Measurements from ENCODE around the gene SMG9.

The SMG9 gene

GRCh38 chr19:43752287-43752875 lies 2.4 kb downstream of the SMG9 start:
- DNase-seq (ENCODE audit: low spot score) = no peak

GRCh38 chr19:43751466-43752220 lies 3.1 kb downstream of the SMG9 start:
- DNase-seq (ENCODE audit: low spot score) = no peak

- no peak for DNase-seq (ENCODE audit: low spot score)
Observed at GRCh38 chr19:43749898-43750297, 4.9 kb downstream of the SMG9 start.

- no peak for DNase-seq (ENCODE audit: low spot score)
Observed at GRCh38 chr19:43749152-43749551, 5.6 kb downstream of the SMG9 start.

GRCh38 chr19:43748685-43749084 lies 6.1 kb downstream of the SMG9 start:
- no peak for DNase-seq (ENCODE audit: low spot score)

- DNase-seq (ENCODE audit: low spot score) = no peak
Observed at GRCh38 chr19:43748205-43748594, 6.6 kb downstream of the SMG9 start.

- DNase-seq (ENCODE audit: low spot score) = no peak
Observed at GRCh38 chr19:43747557-43748204, 7.1 kb downstream of the SMG9 start.

GRCh38 chr19:43743059-43743458 lies 11.7 kb downstream of the SMG9 start:
- DNase-seq (ENCODE audit: low spot score) = no peak

GRCh38 chr19:43741075-43741825 lies 13.5 kb downstream of the SMG9 start:
- no peak for DNase-seq (ENCODE audit: low spot score)

- no peak for DNase-seq (ENCODE audit: low spot score)
Observed at GRCh38 chr19:43739439-43740235, 15.1 kb downstream of the SMG9 start.

- DNase-seq (ENCODE audit: low spot score) = no peak
Observed at GRCh38 chr19:43738780-43739211, 16.0 kb downstream of the SMG9 start.

GRCh38 chr19:43735957-43736356 lies 18.8 kb downstream of the SMG9 start:
- DNase-seq (ENCODE audit: low spot score) = no peak

- DNase-seq (ENCODE audit: low spot score) = no peak
Observed at GRCh38 chr19:43735013-43735412, 19.7 kb downstream of the SMG9 start.

- no peak for DNase-seq (ENCODE audit: low spot score)
Observed at GRCh38 chr19:43731846-43732245, 22.9 kb downstream of the SMG9 start.

GRCh38 chr19:43731346-43731745 lies 23.4 kb downstream of the SMG9 start:
- DNase-seq (ENCODE audit: low spot score) = no peak

- no peak for DNase-seq (ENCODE audit: low spot score)
Observed at GRCh38 chr19:43729919-43730318, 24.8 kb downstream of the SMG9 start.

GRCh38 chr19:43727593-43727853 lies 27.2 kb downstream of the SMG9 start:
- no peak for DNase-seq (ENCODE audit: low spot score)

GRCh38 chr19:43726736-43727592 lies 27.8 kb downstream of the SMG9 start:
- DNase-seq (ENCODE audit: low spot score) = no peak

- no peak for DNase-seq (ENCODE audit: low spot score)
Observed at GRCh38 chr19:43725468-43725867, 29.3 kb downstream of the SMG9 start.

- no peak for DNase-seq (ENCODE audit: low spot score)
Observed at GRCh38 chr19:43724896-43725295, 29.9 kb downstream of the SMG9 start.

- DNase-seq (ENCODE audit: low spot score) = no peak
Observed at GRCh38 chr19:43723588-43723987, 31.2 kb downstream of the SMG9 start.
